Naive thymus-derived CD4-positive, alpha-beta T cell (primary cell): ENCODE results near the gene NTM. TPM values are rescaled to one million over a fixed set of nuclear protein-coding genes. Genes with fewer than 3 reads are reported as not detected.
"Not testable (repeated sequence)": the region's sequence is repeated elsewhere in the genome, so short reads cannot be mapped to it uniquely, and the experiment has no call there.

Source experiments
- ATAC-seq: fragments of 150-1000 bp; cut with Tn5 transposase; 2 replicates; pipeline ENCODE4 v1.10.0; 2021; ENCODE audit warnings: mild to moderate bottlenecking, moderate library complexity
- CTCF ChIA-PET: fragments of 350-600 bp; sonication (Branson Sonifier 250); formaldehyde crosslinking; loops from one replicate; lab custom pipeline; 2021; ENCODE audit warnings: antibody characterized with exemption; lab: Charles Lee
- POLR2A ChIA-PET: fragments of 350-600 bp; sonication (Branson Sonifier 250); formaldehyde crosslinking; loops from one replicate; lab custom pipeline; 2021; ENCODE audit warnings: antibody characterized with exemption, inconsistent platforms; lab: Charles Lee
- DNase-seq, 9 donors: peaks; one replicate each; pipeline versions ENCODE4 v3.0.0 to v3.0.0-alpha.2; 2020 to 2022; ENCODE audit warnings: mixed read lengths in 1 of 9
- H3K27ac ChIP-seq: one replicate; pipeline ENCODE4 v1.7.0; 2013; ENCODE audit warnings: mild to moderate bottlenecking, low read depth, low read length, moderate library complexity
- H3K27me3 ChIP-seq, 2 donors: one replicate each; pipeline ENCODE4 v1.7.0; 2013; ENCODE audit warnings: low read length in 2 of 2, mild to moderate bottlenecking in 2 of 2, moderate library complexity in 2 of 2; ENCODE audit not compliant: control insufficient read depth in 2 of 2, insufficient read depth in 2 of 2
- H3K36me3 ChIP-seq, 3 experiments: 1 replicate in 2 of 3; 2 replicates in 1 of 3; pipeline ENCODE4 v1.7.0; 2013; ENCODE audit warnings: low read length in 3 of 3, mild to moderate bottlenecking in 3 of 3, moderate library complexity in 1 of 3; ENCODE audit not compliant: insufficient read depth in 3 of 3, control insufficient read depth in 2 of 3
- H3K4me1 ChIP-seq, 2 donors: one replicate each; pipeline ENCODE4 v1.7.0; 2013; ENCODE audit warnings: low read length in 2 of 2, mild to moderate bottlenecking in 2 of 2, moderate library complexity in 1 of 2; ENCODE audit not compliant: control insufficient read depth in 2 of 2, insufficient read depth in 2 of 2
- H3K4me3 ChIP-seq: 2 replicates; pipeline ENCODE4 v1.7.0; 2013; ENCODE audit warnings: mild to moderate bottlenecking, low read length
- H3K9me3 ChIP-seq, 3 experiments: 1 replicate in 2 of 3; 2 replicates in 1 of 3; pipeline ENCODE4 v1.7.0; 2013; ENCODE audit warnings: low read length in 3 of 3; ENCODE audit not compliant: control insufficient read depth in 2 of 3
- H3K27ac Mint-ChIP-seq, 9 donors: one replicate each; pipeline ENCODE4 v1.8.0; 2020 to 2022; ENCODE audit warnings: mixed read lengths in 9 of 9, mild to moderate bottlenecking in 8 of 9, moderate library complexity in 5 of 9, inconsistent platforms in 2 of 9
- H3K27me3 Mint-ChIP-seq, 5 donors: one replicate each; pipeline ENCODE4 v1.8.0; 2021 to 2022; ENCODE audit warnings: mixed read lengths in 5 of 5, mild to moderate bottlenecking in 1 of 5
- H3K36me3 Mint-ChIP-seq, 5 donors: one replicate each; pipeline ENCODE4 v1.8.0; 2020 to 2022; ENCODE audit warnings: mixed read lengths in 5 of 5, mild to moderate bottlenecking in 3 of 5, inconsistent platforms in 1 of 5
- H3K4me1 Mint-ChIP-seq, 7 donors: one replicate each; pipeline ENCODE4 v1.8.0; 2020 to 2022; ENCODE audit warnings: mixed read lengths in 7 of 7, mild to moderate bottlenecking in 3 of 7, inconsistent platforms in 1 of 7
- H3K4me3 Mint-ChIP-seq, 10 donors: one replicate each; pipeline ENCODE4 v1.8.0; 2020 to 2022; ENCODE audit warnings: mild to moderate bottlenecking in 10 of 10, mixed read lengths in 10 of 10, moderate library complexity in 6 of 10, inconsistent platforms in 2 of 10
- H3K9me3 Mint-ChIP-seq, 11 donors: one replicate each; pipeline ENCODE4 v1.8.0; 2020 to 2022; ENCODE audit warnings: mixed read lengths in 11 of 11, mild to moderate bottlenecking in 4 of 11, inconsistent platforms in 1 of 11, moderate library complexity in 1 of 11
- intact Hi-C, 2 donors: fragments of 100-400 bp; cut with micrococcal nuclease; formaldehyde crosslinking; loops; one replicate each; pipeline ENCODE4 v1.15.1; 2023
- polyA plus RNA-seq, 2 donors: library from polyadenylated mRNA; unstranded; fragments of 300-500 nt; fragmentation: Illumina TruSeq; gene quantifications; one replicate each; pipeline ENCODE4 v1.2.3, GENCODE V29; 2021
- total RNA-seq, 6 experiments: library from RNA in 5 of 6; stranded (reverse) in 5 of 6; gene quantifications; 1 replicate in 5 of 6; 2 replicates in 1 of 6; pipeline ENCODE4 v1.2.3 and lab custom pipeline; 2021 to 2026

The NTM gene
- total and polyA plus RNA-seq, 7 experiments from 2014 or later: not detected

DNA sequence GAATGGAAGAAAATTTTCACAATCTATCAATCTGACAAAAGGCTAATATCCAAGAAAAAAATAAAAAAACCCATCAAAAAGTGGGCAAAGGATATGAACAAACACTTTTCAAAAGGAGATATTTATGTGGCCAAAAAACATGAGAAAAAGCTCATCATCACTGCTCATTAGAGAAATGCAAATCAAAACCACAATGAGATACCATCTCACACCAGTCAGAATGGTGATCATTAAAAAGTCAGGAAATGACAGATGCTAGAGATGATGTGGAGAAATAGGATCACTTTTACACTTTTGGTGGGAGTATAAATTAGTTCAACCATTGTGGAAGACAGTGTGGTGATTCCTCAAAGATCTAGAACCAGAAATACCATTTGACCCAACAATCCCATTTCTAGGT, 999.7 kb downstream of the NTM start:
- H3K36me3 ChIP-seq, H3K4me3 Mint-ChIP-seq, H3K27me3 ChIP-seq, CTCF ChIA-PET, H3K4me3 ChIP-seq, DNase-seq, POLR2A ChIA-PET, H3K27ac ChIP-seq, H3K4me1 ChIP-seq, ATAC-seq, H3K9me3 ChIP-seq, intact Hi-C loops, H3K27ac Mint-ChIP-seq, H3K4me1 Mint-ChIP-seq, H3K36me3 Mint-ChIP-seq: not testable (repeated sequence)
- Mint-ChIP-seq H3K9me3 (peaks cover 0 to 16% (median 6%) of the 10 kb centered on the region in 11 donors), H3K27me3 (peaks cover 0 to 10% (median 0%) of the 10 kb centered on the region in 5 donors)

DNA sequence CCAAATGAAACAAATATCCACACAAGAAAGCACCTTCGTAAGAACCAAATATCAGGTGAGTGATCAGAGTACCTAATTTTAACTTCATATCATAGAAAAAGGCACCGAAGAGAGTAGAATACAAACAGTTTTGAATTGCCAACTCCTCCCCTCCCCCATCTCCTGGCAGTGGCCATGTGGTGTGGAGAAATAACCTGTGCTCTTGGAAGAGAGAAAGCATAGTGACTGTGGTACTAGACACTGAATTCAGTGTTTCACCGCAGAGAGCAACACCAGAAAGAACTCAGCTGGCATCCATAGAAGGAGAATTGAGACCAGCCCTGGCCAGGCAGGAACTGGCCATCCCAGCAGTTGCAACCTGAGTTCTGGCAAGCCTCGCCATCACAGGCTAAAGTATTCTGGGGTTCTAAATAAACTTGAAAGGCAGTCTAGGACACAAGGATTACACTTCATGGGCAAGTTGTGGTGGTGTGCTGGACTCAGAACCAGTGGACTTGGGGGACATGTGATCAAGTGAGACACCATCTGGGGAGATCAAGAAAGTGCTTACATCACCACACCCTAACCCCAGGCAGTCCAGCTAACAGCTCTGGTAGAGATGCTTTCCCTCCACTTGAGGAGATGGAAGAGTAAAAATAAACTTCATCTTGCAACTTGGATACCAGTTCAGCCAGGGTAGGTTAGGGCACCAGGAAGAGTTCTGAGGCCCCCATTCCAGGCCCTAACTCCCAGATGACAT, 1003.2 kb downstream of the NTM start:
- Histone ChIP-seq H3K4me3 (no peak overlapping the region), H3K27ac (no peak overlapping the region), H3K36me3 (no peaks in the 10 kb centered on the region), H3K9me3 (no peaks in the 10 kb centered on the region), H3K4me1 (no peaks in the 10 kb centered on the region), H3K27me3 (no peaks in the 10 kb centered on the region)
- ATAC-seq (no peak), DNase-seq (no peak)
- Mint-ChIP-seq H3K27ac (no peak overlapping the region), H3K4me3 (no peak overlapping the region), H3K9me3 (peaks cover 0 to 9% (median 3%) of the 10 kb centered on the region in 11 donors), H3K4me1 (no peaks in the 10 kb centered on the region), H3K27me3 (peaks cover 0 to 4% (median 0%) of the 10 kb centered on the region in 5 donors), H3K36me3 (no peaks in the 10 kb centered on the region)
- ChIA-PET POLR2A (no interaction called here), CTCF (no interaction called here)
- intact Hi-C loops: no loop called here

DNA sequence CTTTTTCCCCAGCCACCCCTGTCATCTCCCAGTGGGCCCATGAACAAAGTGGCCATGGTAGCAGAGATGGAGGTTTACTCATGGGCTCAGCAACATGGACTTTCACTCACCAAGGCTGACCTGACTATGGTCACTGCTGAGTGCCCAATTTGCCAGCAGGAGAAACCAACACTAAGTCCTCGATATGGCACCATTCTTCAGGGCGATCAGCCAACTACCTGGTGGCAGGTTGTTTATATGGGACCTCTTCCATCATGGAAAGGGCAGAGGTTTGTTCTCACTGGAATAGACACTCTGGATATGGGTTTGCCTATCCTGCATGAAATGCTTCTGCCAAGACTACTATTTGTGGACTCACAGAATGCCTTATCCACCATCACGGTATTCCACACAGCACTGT, 1009.1 kb downstream of the NTM start:
- ATAC-seq: no peak
- Mint-ChIP-seq H3K4me3 (no peak overlapping the region), H3K9me3 (peaks cover 0 to 29% (median 11%) of the 10 kb centered on the region in 11 donors), H3K27me3 (no peaks in the 10 kb centered on the region), H3K4me1 (no peaks in the 10 kb centered on the region), H3K36me3 (peaks cover 0 to 4% (median 0%) of the 10 kb centered on the region in 5 donors), H3K27ac (no peak overlapping the region)
- POLR2A ChIA-PET: no interaction called here
- H3K27me3 ChIP-seq: no peaks in the 10 kb centered on the region
- H3K9me3 ChIP-seq: no peaks in the 10 kb centered on the region
- no peak overlapping the region for H3K27ac ChIP-seq
- H3K36me3 ChIP-seq: no peaks in the 10 kb centered on the region
- no peaks in the 10 kb centered on the region for H3K4me1 ChIP-seq
- no peak overlapping the region for H3K4me3 ChIP-seq
- DNase-seq: no peak
- intact Hi-C loops: no loop called here
- CTCF ChIA-PET: no interaction called here
